ENCODE results near the gene PTGDR. TPM values are rescaled to one million over a fixed set of nuclear protein-coding genes. Genes with fewer than 3 reads are reported as not detected.

The PTGDR gene, protein sequence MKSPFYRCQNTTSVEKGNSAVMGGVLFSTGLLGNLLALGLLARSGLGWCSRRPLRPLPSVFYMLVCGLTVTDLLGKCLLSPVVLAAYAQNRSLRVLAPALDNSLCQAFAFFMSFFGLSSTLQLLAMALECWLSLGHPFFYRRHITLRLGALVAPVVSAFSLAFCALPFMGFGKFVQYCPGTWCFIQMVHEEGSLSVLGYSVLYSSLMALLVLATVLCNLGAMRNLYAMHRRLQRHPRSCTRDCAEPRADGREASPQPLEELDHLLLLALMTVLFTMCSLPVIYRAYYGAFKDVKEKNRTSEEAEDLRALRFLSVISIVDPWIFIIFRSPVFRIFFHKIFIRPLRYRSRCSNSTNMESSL
- not detected in 5 replicates for total RNA-seq (2022; extraction: Qiagen RNA extraction; ENCODE audit: low read depth)

DNA sequence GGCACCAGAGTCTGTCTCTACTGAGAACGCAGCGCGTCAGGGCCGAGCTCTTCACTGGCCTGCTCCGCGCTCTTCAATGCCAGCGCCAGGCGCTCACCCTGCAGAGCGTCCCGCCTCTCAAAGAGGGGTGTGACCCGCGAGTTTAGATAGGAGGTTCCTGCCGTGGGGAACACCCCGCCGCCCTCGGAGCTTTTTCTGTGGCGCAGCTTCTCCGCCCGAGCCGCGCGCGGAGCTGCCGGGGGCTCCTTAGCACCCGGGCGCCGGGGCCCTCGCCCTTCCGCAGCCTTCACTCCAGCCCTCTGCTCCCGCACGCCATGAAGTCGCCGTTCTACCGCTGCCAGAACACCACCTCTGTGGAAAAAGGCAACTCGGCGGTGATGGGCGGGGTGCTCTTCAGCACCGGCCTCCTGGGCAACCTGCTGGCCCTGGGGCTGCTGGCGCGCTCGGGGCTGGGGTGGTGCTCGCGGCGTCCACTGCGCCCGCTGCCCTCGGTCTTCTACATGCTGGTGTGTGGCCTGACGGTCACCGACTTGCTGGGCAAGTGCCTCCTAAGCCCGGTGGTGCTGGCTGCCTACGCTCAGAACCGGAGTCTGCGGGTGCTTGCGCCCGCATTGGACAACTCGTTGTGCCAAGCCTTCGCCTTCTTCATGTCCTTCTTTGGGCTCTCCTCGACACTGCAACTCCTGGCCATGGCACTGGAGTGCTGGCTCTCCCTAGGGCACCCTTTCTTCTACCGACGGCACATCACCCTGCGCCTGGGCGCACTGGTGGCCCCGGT lies at the start of gene PTGDR:
Gene PTGDR, plus strand, starts transcription at position 198 of the 778 bp plus-strand sequence. Its CDS starts 117 bp downstream, at position 315.

DNA sequence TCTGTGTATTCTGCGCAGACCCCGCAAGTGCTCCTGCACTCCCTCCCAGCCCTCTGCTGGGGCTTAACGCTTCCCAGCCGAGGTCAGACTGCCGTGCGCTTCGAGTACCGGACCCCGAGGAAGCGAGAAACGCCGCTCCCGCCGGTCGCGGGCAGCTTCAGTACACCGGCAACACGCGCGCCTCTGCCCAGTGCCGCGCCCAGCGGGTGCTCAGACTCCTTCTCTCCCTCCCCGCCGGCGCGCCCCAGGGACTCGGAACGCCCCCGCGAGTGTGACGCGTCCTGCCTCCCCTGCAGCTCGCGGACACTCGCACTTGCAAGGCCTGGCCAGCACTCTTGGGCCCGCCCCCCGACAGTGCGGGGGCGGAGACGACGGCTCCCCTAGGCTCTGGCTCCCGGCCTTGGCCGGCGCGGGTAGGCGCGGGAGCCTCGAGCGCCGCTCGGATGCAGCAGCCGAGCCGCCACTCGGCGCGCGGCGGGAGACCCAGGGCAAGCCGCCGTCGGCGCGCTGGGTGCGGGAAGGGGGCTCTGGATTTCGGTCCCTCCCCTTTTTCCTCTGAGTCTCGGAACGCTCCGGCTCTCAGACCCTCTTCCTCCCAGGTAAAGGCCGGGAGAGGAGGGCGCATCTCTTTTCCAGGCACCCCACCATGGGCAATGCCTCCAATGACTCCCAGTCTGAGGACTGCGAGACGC lies 46.6 kb downstream of the PTGDR start, which contains the start of gene PTGER2:
Gene PTGER2, plus strand, starts transcription at position 410 of the 692 bp plus-strand sequence. Its CDS starts 237 bp downstream, at position 647.

Other genes with a start within 250 kb of the PTGDR start
- gene NID2, start 198.6 kb upstream of the PTGDR start, total RNA-seq (2022; extraction: Qiagen RNA extraction; ENCODE audit: low read depth), result 13.3 to 22.6 TPM (median 18.7 TPM) in 5 replicates
- 2.2 to 3.8 TPM (median 3.2 TPM) in 5 replicates for gene PTGER2, start 46.6 kb downstream of the PTGDR start, total RNA-seq (2022; extraction: Qiagen RNA extraction; ENCODE audit: low read depth)

Data from A549 treated with GW870086 at 1 μM for 4 hours (cell line).